Bronchial epithelial cell (primary cell): ENCODE measurements around the gene HMCN1. TPM values are rescaled to one million over a fixed set of nuclear protein-coding genes. Genes with fewer than 3 reads are reported as not detected.

ENCODE experiments used
- DNase-seq: peaks from one replicate; pipeline ENCODE4 v3.0.0-alpha.2; 2010; ENCODE audit warnings: low read depth
- FAIRE-seq: peaks from 2 replicates; lab custom pipeline; 2011; peaks lifted over from hg19 to GRCh38; lab: Jason Lieb, UNC
- H3K27me3 ChIP-seq: 2 replicates; pipeline ENCODE4 v1.5.1; 2011; ENCODE audit warnings: low read length; ENCODE audit not compliant: control insufficient read depth, insufficient read depth
- H3K36me3 ChIP-seq: 2 replicates; pipeline ENCODE4 v1.5.1; 2011; ENCODE audit warnings: low read length; ENCODE audit not compliant: control insufficient read depth, insufficient read depth
- H3K4me3 ChIP-seq: 2 replicates; pipeline ENCODE4 v1.5.1; 2011; ENCODE audit warnings: mild to moderate bottlenecking, low read depth, low read length, control low read depth
- total RNA-seq: library from RNA; depleted of rRNA; stranded (reverse); fragments of >200 nt; gene quantifications from 2 replicates; pipeline ENCODE4 v1.2.1, GENCODE V29; 2014
- TF ChIP-seq, protein P1 (sequence below): IDR thresholded peaks from 2 replicates; pipeline ENCODE4 v1.5.1; 2011; ENCODE audit warnings: mild to moderate bottlenecking, moderate library complexity, low read length, control low read depth, inconsistent platforms; ENCODE audit not compliant: insufficient read depth, severe bottlenecking

HMCN1 gene
- total RNA-seq, 1 donor from 2014 or later: 1.1 TPM

DNA sequence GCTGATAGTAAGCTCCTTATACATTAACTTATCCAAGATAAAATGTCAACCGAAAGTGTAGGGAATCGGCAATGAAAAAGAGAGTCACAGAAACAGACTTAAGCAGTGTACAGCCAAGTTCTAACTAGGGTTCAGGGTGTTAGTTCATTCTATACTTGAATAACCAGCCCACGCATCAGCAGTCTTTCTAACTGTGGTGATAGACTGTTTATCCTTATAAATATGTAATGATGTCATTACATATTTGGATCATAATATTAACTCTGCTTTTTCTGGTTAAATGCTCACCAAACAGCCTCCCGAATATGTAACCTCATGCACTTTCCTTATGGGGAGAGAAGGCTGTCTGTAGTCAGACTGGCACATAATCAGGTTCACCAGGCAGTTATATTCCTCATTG is 11.0 kb downstream of the HMCN1 start:
- no peak for FAIRE-seq

DNA sequence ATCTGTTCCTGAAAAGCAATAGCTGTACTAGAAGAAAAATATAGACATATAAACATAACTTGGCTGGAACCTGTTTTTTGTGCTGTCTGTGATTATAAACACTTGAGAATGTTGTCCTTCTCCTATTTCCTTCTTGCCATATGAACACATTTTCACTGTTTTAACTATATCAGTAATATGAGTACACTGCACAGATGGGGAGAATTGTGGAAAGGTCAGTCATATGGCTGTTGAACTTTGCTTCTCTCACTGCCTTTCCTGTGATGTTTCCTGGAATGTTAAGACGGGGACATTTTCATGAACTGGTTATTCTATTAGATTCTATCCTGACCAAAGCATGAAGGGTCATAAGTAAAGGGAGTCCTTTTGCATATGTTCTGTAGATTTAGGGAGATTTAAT is 24.9 kb downstream of the HMCN1 start:
- Histone ChIP-seq H3K36me3 (no peaks in the 10 kb centered on the region), H3K27me3 (no peaks in the 10 kb centered on the region), H3K4me3 (no peak overlapping the region)
- FAIRE-seq (no peak), DNase-seq (no peak)
- TF ChIP-seq, protein P1, sequence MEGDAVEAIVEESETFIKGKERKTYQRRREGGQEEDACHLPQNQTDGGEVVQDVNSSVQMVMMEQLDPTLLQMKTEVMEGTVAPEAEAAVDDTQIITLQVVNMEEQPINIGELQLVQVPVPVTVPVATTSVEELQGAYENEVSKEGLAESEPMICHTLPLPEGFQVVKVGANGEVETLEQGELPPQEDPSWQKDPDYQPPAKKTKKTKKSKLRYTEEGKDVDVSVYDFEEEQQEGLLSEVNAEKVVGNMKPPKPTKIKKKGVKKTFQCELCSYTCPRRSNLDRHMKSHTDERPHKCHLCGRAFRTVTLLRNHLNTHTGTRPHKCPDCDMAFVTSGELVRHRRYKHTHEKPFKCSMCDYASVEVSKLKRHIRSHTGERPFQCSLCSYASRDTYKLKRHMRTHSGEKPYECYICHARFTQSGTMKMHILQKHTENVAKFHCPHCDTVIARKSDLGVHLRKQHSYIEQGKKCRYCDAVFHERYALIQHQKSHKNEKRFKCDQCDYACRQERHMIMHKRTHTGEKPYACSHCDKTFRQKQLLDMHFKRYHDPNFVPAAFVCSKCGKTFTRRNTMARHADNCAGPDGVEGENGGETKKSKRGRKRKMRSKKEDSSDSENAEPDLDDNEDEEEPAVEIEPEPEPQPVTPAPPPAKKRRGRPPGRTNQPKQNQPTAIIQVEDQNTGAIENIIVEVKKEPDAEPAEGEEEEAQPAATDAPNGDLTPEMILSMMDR: no peak

More for the DNA sequence above, 11.0 kb downstream of the HMCN1 start:
- no peak overlapping the region for H3K4me3 ChIP-seq
- TF ChIP-seq, protein P1: no peak
- no peak for DNase-seq
- no peaks in the 10 kb centered on the region for H3K27me3 ChIP-seq
- H3K36me3 ChIP-seq: no peaks in the 10 kb centered on the region

DNA sequence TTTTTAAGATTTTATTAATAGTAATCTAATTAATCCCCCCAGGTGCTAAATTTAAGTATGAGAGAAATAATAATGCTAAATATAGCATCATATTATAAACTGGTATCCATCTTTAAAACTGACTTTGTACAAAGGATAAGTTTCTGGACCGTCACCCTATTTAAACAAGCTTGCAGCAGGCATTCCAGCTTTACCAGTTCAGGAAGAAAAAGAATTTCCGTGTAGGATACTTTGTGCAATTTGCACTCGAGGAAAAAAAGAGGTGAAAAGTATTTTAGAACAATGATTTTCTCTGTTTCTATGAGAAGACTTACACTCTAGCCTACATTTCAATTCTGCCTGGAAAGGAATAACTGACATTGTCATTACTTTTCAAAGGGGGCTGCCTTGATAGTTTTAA is 27.6 kb downstream of the HMCN1 start:
- H3K4me3 ChIP-seq: no peak overlapping the region
- TF ChIP-seq, protein P1: no peak
- no peaks in the 10 kb centered on the region for H3K27me3 ChIP-seq
- FAIRE-seq (no peak), DNase-seq (no peak)
- H3K36me3 ChIP-seq: no peaks in the 10 kb centered on the region

DNA sequence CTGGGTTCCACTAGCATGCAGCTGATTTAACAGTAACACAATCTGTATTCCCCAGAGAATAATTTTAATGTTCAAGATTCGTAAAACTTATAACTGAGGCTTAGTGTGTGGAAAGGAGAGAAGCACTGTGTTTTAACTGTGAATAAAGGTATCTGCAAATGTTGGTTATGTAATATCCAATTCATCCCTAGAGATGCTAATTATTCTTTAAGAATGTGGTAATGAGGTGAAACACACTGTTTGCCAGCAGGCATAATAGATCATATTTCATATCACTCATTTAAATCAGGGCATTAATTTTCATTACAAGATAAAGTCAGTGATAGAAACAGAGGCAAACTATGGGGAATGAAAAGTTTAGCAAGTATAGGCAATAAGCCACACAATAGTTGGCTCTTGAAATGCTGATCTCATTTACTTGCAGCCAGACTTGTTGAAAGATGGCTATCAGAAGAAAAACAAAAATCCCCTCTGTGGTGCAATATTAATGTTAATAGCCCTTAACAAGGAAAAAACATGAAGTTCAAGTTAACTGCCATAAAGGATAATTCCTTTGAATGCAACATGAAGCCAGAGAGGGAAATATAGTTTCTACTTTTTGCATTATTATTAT is 33.4 kb downstream of the HMCN1 start:
- TF ChIP-seq, protein P1: no peak
- Histone ChIP-seq H3K36me3 (no peaks in the 10 kb centered on the region), H3K27me3 (no peaks in the 10 kb centered on the region), H3K4me3 (no peak overlapping the region)
- FAIRE-seq: no peak
- DNase-seq: peak; percentile 16

DNA sequence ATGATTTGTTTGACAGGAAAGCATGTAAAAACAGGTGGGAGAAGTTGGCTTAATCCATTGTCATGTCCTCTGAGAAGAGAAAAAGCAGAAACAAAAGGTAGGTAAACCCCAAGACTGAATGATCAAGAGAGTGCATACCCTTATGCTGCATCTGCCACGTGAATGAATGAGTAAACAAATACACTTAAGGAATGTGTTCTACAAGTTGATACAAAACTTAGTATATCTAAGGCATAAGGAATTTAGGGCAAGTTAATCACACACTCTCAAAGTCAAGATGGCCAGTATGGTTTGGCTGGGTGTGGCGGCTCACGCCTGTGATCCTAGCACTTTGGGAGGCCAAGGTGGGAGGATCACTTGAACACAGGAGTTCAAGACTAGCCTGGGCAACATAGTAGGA is 34.2 kb downstream of the HMCN1 start:
- H3K27me3 ChIP-seq: no peaks in the 10 kb centered on the region
- no peaks in the 10 kb centered on the region for H3K36me3 ChIP-seq
- H3K4me3 ChIP-seq: no peak overlapping the region
- DNase-seq (peak; percentile 73), FAIRE-seq (no peak)
- TF ChIP-seq, protein P1: no peak

DNA sequence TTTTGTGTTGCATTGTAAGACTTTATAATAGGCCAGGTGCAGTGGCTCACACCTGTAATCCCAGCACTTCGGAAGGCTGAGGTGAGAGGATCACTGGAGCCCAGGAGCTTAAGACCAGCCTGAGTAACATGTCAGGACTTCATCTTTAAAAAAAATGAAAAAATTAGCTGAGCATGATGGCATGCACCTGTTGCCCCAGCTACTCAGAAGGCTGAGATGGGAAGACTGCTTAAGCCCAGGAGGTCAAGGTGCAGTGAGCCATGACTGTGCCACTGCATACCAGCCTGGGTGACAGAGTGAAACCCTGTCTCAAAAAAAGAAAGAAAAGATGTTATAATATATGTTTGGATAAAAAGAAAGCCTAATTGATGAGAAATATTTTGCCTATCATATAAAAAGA is 34.9 kb downstream of the HMCN1 start:
- DNase-seq (no peak), FAIRE-seq (no peak)
- Histone ChIP-seq H3K27me3 (no peaks in the 10 kb centered on the region), H3K4me3 (no peak overlapping the region), H3K36me3 (no peaks in the 10 kb centered on the region)
- TF ChIP-seq, protein P1: no peak
